Endothelial cell (in vitro differentiated cells): ENCODE results near the gene RTKN2. TPM values are rescaled to one million over a fixed set of nuclear protein-coding genes. Genes with fewer than 3 reads are reported as not detected.

Experiments used
- DNase-seq: peaks from one replicate; pipeline ENCODE4 v3.0.0; 2021; ENCODE audit warnings: low spot score
- H3K27ac Mint-ChIP-seq: one replicate; pipeline ENCODE4 v1.8.0; 2021; ENCODE audit warnings: mixed read lengths, inconsistent platforms; ENCODE audit not compliant: unreplicated experiment
- H3K27me3 Mint-ChIP-seq: one replicate; pipeline ENCODE4 v1.8.0; 2021; ENCODE audit warnings: mild to moderate bottlenecking, moderate library complexity, mixed read lengths, inconsistent platforms; ENCODE audit not compliant: unreplicated experiment
- H3K36me3 Mint-ChIP-seq: one replicate; pipeline ENCODE4 v1.8.0; 2021; ENCODE audit warnings: mild to moderate bottlenecking, low read depth, mixed read lengths, inconsistent platforms; ENCODE audit not compliant: unreplicated experiment
- H3K4me1 Mint-ChIP-seq: one replicate; pipeline ENCODE4 v1.8.0; 2021; ENCODE audit warnings: mild to moderate bottlenecking, mixed read lengths, inconsistent platforms; ENCODE audit not compliant: unreplicated experiment
- H3K4me3 Mint-ChIP-seq: one replicate; pipeline ENCODE4 v1.8.0; 2021; ENCODE audit warnings: mild to moderate bottlenecking, mixed read lengths, inconsistent platforms; ENCODE audit not compliant: unreplicated experiment
- H3K9me3 Mint-ChIP-seq: one replicate; pipeline ENCODE4 v1.8.0; 2021; ENCODE audit warnings: mixed read lengths, inconsistent platforms; ENCODE audit not compliant: unreplicated experiment
- total RNA-seq: library from RNA; stranded (reverse); fragmentation: NEBNext Ultra II Directional; extraction: Animal tissue kit (Norgen Biotek cat#: 25700); gene quantifications from one replicate; pipeline ENCODE4 v1.2.1, GENCODE V29; 2021; ENCODE audit not compliant: unreplicated experiment
- TF ChIP-seq, protein P1 (sequence below): fragments of 200-600 bp; sonication (generic); IDR thresholded peaks from one replicate; pipeline ENCODE4 v1.5.0; 2021; ENCODE audit warnings: antibody characterized with exemption; ENCODE audit not compliant: unreplicated experiment

RTKN2 gene
- total RNA-seq, 1 donor from 2014 or later = 1.7 TPM

DNA sequence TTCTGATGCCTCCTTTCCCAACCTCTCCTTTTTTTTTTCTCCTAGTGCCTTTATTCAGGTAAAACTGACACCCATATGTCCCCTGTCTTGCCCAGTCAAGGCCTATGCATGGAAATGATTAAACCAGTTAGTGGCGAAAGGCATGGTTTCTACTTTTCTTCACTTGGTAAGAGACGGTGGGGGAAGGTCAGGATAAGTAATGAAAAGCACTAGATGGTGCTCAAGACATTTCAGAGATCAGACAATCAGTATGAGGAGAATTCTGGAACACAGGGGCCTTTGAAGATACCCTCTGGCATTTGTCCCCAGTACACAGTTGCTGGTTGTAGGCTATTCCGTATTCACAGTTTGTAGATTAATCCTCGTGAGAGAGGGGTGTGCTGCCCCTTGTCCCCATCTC is 121.2 kb downstream of the RTKN2 start:
- Mint-ChIP-seq H3K4me1 (no peaks in the 10 kb centered on the region), H3K27ac (no peak overlapping the region), H3K4me3 (no peak overlapping the region), H3K9me3 (no peaks in the 10 kb centered on the region), H3K27me3 (no peaks in the 10 kb centered on the region), H3K36me3 (no peaks in the 10 kb centered on the region)
- TF ChIP-seq, protein P1, sequence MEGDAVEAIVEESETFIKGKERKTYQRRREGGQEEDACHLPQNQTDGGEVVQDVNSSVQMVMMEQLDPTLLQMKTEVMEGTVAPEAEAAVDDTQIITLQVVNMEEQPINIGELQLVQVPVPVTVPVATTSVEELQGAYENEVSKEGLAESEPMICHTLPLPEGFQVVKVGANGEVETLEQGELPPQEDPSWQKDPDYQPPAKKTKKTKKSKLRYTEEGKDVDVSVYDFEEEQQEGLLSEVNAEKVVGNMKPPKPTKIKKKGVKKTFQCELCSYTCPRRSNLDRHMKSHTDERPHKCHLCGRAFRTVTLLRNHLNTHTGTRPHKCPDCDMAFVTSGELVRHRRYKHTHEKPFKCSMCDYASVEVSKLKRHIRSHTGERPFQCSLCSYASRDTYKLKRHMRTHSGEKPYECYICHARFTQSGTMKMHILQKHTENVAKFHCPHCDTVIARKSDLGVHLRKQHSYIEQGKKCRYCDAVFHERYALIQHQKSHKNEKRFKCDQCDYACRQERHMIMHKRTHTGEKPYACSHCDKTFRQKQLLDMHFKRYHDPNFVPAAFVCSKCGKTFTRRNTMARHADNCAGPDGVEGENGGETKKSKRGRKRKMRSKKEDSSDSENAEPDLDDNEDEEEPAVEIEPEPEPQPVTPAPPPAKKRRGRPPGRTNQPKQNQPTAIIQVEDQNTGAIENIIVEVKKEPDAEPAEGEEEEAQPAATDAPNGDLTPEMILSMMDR = no peak
- no peak for DNase-seq

GRCh38 chr10:62136931-62137330 is 131.7 kb downstream of the RTKN2 start:
- Mint-ChIP-seq H3K27me3 (no peaks in the 10 kb centered on the region), H3K4me1 (no peaks in the 10 kb centered on the region), H3K27ac (no peak overlapping the region), H3K36me3 (no peaks in the 10 kb centered on the region), H3K9me3 (no peaks in the 10 kb centered on the region), H3K4me3 (no peak overlapping the region)
- TF ChIP-seq, protein P1 = no peak
- no peak for DNase-seq

- H3K27me3 Mint-ChIP-seq = no peaks in the 10 kb centered on the region
- H3K4me1 Mint-ChIP-seq = no peaks in the 10 kb centered on the region
- DNase-seq = no peak
- no peaks in the 10 kb centered on the region for H3K9me3 Mint-ChIP-seq
- H3K27ac Mint-ChIP-seq = no peak overlapping the region
- TF ChIP-seq, protein P1 = no peak
- no peaks in the 10 kb centered on the region for H3K36me3 Mint-ChIP-seq
- H3K4me3 Mint-ChIP-seq = no peak overlapping the region
Measured at GRCh38 chr10:62133618-62134017, 135.0 kb downstream of the RTKN2 start.

Other genes with a start within 250 kb of the RTKN2 start
- not detected for gene ZNF365, start 105.5 kb upstream of the RTKN2 start, total RNA-seq